ENCODE data around the gene MRGPRG.

The MRGPRG gene

DNA sequence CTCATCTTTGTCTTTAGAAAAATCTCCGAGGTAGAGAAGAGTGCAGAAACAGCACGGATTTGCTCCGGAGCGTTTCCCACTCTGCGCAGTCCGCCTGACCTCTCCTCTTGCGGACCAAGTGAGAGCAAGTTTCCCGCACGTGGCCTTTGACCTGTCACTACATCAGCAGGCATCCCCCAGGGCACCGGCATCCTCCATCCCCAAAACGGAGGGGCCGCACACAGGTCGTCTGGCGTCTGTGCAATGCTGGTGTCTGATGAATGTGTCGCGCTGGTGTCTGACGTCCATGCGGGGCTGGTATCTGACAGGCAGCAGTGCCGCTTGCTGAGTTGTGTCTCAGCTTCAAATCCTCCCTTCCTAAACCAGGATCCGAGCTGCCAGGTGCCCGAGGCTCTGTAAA, 14.3 kb upstream of the MRGPRG start:
- Histone ChIP-seq H3K27me3 (ENCODE audit: control insufficient read depth, low read length) (no peaks in the 10 kb centered on the region), H3K9me3 (ENCODE audit: control insufficient read depth, insufficient read depth, low read length) (no peaks in the 10 kb centered on the region), H4K20me1 (ENCODE audit: control insufficient read depth, insufficient read depth, low read depth, low read length) (no peaks in the 10 kb centered on the region), H3K36me3 (ENCODE audit: control insufficient read depth, low read length) (no peaks in the 10 kb centered on the region), H3K4me1 (ENCODE audit: control insufficient read depth, low read length) (no peaks in the 10 kb centered on the region), H3K79me2 (ENCODE audit: control insufficient read depth, low read length) (no peaks in the 10 kb centered on the region), H3K4me2 (ENCODE audit: low read length) (no peak overlapping the region), H3K9me2 (replicated peaks; ENCODE audit: control insufficient read depth, low read length) (no peaks in the 10 kb centered on the region), H3K4me3 (ENCODE audit: low read length) (no peak overlapping the region), H3F3A (ENCODE audit: control insufficient read depth, insufficient read depth) (no peaks in the 10 kb centered on the region), H3K27ac (ENCODE audit: low read depth, low read length) (no peak overlapping the region)
- TF ChIP-seq EZH2phosphoT487 (IDR thresholded peaks at IDR 0.05; ENCODE audit: borderline replicate concordance, low read length) (no peak), CTCF (IDR thresholded peaks at IDR 0.05; ENCODE audit: low read depth, low read length, poor library complexity, severe bottlenecking) (no peak)

DNA sequence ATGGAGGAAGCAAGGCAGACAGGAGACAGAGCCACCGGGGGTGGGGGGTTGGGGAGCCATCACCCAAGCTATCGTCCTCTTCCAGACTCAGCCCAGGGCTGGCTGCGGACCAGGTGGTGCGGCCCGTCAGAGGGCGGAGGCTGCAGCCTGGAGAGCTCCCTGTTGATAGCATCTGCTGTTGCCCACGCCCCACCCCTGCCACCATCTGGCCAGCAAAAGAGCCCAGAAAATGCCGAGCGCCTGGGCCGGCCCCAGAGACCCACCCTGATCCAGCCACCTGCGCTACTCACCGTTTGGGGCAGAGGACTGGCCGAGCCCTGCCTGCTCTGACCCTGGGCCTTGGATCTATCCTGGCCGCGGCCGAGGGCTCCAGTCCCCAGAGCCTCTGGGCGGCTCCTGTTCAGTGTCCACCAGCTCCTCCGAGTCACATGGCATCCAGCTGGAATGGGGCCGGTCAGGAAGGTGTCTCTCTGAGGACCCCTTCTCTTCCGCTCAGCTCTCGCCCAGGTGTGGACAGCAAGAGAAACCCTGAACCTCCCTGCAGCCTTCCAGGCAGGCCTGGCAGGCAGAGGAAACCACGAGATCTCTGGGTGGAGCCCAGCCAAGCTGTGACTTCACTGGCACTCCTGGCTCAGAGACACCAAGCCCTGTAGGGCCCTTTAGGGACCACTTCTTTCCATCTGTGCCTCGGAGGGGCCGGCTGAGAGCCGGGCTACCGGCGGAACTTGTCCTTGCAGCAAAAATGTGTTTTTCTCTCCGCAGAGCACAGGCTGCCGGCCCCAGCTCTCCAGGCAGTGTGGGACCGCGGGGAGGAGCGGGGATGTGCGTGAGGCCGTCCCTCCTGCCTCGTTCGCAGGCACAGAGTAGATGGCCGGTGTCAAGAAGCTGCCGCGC, 13.5 kb upstream of the MRGPRG start, which contains the start of gene MRGPRE:
Gene MRGPRE, minus strand, starts transcription at position 567 of the 894 bp plus-strand sequence. CDS start 3,618 bp downstream, outside the sequence.
- no peak within 1 kb of the TSS for H3K4me3 ChIP-seq (ENCODE audit: low read length)
- H3K27ac ChIP-seq (ENCODE audit: low read depth, low read length) = no peak within 1 kb of the TSS
- no peaks in the 10 kb centered on the region for H3K27me3 ChIP-seq (ENCODE audit: control insufficient read depth, low read length)
- no peaks in the 10 kb centered on the region for H3K4me1 ChIP-seq (ENCODE audit: control insufficient read depth, low read length)
- no peak within 1 kb of the TSS for H3K4me2 ChIP-seq (ENCODE audit: low read length)
- no peaks in the 10 kb centered on the region for H3K79me2 ChIP-seq (ENCODE audit: control insufficient read depth, low read length)
- TF ChIP-seq CTCF (IDR thresholded peaks at IDR 0.05; ENCODE audit: low read depth, low read length, poor library complexity, severe bottlenecking) (no peak), EZH2phosphoT487 (IDR thresholded peaks at IDR 0.05; ENCODE audit: borderline replicate concordance, low read length) (no peak)
- H3K9me3 ChIP-seq (ENCODE audit: control insufficient read depth, insufficient read depth, low read length) = no peaks in the 10 kb centered on the region
- H4K20me1 ChIP-seq (ENCODE audit: control insufficient read depth, insufficient read depth, low read depth, low read length) = no peaks in the 10 kb centered on the region
- no peaks in the 10 kb centered on the region for H3K36me3 ChIP-seq (ENCODE audit: control insufficient read depth, low read length)
- no peaks in the 10 kb centered on the region for H3K9me2 ChIP-seq (replicated peaks; ENCODE audit: control insufficient read depth, low read length)
- no peaks in the 10 kb centered on the region for H3F3A ChIP-seq (ENCODE audit: control insufficient read depth, insufficient read depth)

GRCh38 chr11:3231550-3231850, 12.9 kb upstream of the MRGPRG start:
- no peaks in the 10 kb centered on the region for H3K27me3 ChIP-seq (ENCODE audit: control insufficient read depth, low read length)
- TF ChIP-seq EZH2phosphoT487 (IDR thresholded peaks at IDR 0.05; ENCODE audit: borderline replicate concordance, low read length) (no peak), CTCF (IDR thresholded peaks at IDR 0.05; ENCODE audit: low read depth, low read length, poor library complexity, severe bottlenecking) (no peak)
- H3K4me3 ChIP-seq (ENCODE audit: low read length) = no peak overlapping the region
- H4K20me1 ChIP-seq (ENCODE audit: control insufficient read depth, insufficient read depth, low read depth, low read length) = no peaks in the 10 kb centered on the region
- H3K4me1 ChIP-seq (ENCODE audit: control insufficient read depth, low read length) = no peaks in the 10 kb centered on the region
- H3K79me2 ChIP-seq (ENCODE audit: control insufficient read depth, low read length) = no peaks in the 10 kb centered on the region
- H3K9me2 ChIP-seq (replicated peaks; ENCODE audit: control insufficient read depth, low read length) = no peaks in the 10 kb centered on the region
- no peak overlapping the region for H3K4me2 ChIP-seq (ENCODE audit: low read length)
- no peaks in the 10 kb centered on the region for H3K9me3 ChIP-seq (ENCODE audit: control insufficient read depth, insufficient read depth, low read length)
- H3K27ac ChIP-seq (ENCODE audit: low read depth, low read length) = no peak overlapping the region
- H3K36me3 ChIP-seq (ENCODE audit: control insufficient read depth, low read length) = no peaks in the 10 kb centered on the region
- no peaks in the 10 kb centered on the region for H3F3A ChIP-seq (ENCODE audit: control insufficient read depth, insufficient read depth)
